Activated CD8-positive, alpha-beta memory T cell treated with anti-CD3 and anti-CD28 coated beads, Interleukin-2, amount 10 ng/mL, durations not matched to agents 7 days and 5 days (primary cell): ENCODE results near the gene HOPX. TPM values are rescaled to one million over a fixed set of nuclear protein-coding genes. Genes with fewer than 3 reads are reported as not detected.
"Not testable (repeated sequence)": the region's sequence is repeated elsewhere in the genome, so short reads cannot be mapped to it uniquely, and the experiment has no call there.

Experiments
- ATAC-seq: fragments of 150-1000 bp; cut with Tn5 transposase; one replicate; pipeline ENCODE4 v1.10.0; 2021; ENCODE audit warnings: moderate library complexity
- CTCF ChIA-PET: fragments of 350-600 bp; sonication (Branson Sonifier 250); formaldehyde crosslinking; loops from one replicate; lab custom pipeline; 2021; ENCODE audit warnings: antibody characterized with exemption; lab: Charles Lee
- DNase-seq: peaks from one replicate; pipeline ENCODE4 v3.0.0-alpha.2; 2020
- H3K27ac Mint-ChIP-seq: one replicate; pipeline ENCODE4 v1.8.0; 2021; ENCODE audit warnings: mild to moderate bottlenecking, mixed read lengths
- H3K27me3 Mint-ChIP-seq: one replicate; pipeline ENCODE4 v1.8.0; 2021; ENCODE audit warnings: mixed read lengths
- H3K36me3 Mint-ChIP-seq: one replicate; pipeline ENCODE4 v1.8.0; 2021; ENCODE audit warnings: mild to moderate bottlenecking, mixed read lengths
- H3K4me1 Mint-ChIP-seq: one replicate; pipeline ENCODE4 v1.8.0; 2021; ENCODE audit warnings: mixed read lengths
- H3K4me3 Mint-ChIP-seq: one replicate; pipeline ENCODE4 v1.8.0; 2021; ENCODE audit warnings: mild to moderate bottlenecking, moderate library complexity, mixed read lengths
- H3K9me3 Mint-ChIP-seq: one replicate; pipeline ENCODE4 v1.8.0; 2022; ENCODE audit warnings: low read depth, mixed read lengths
- total RNA-seq, 2 experiments: library from RNA; stranded (reverse); gene quantifications; one replicate each; pipeline ENCODE4 v1.2.3, GENCODE V29; 2021

Gene HOPX
- total RNA-seq, 2 experiments from 2014 or later, result 177 to 208 TPM

DNA sequence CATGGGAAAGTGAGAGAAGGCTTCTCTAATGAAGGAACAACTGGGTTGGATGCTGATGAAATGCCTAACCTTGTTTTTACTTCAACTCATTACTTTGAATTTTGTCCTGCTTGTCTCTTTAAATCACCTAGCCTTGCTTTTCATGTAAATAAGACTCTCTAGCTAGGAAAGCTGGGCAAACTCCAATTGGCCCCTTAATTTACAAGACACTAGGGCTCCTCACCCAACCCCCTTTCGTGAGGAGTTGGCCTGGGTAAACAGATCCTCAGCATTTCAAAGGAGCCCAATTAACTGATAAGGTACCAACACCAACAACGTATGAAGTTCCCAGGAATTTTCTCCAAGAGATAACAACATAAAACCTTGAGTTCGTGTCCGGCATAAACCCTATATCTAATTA, 75.6 kb downstream of the HOPX start:
- not testable (repeated sequence) for DNase-seq, H3K9me3 Mint-ChIP-seq, H3K36me3 Mint-ChIP-seq, H3K4me1 Mint-ChIP-seq, ATAC-seq, H3K27ac Mint-ChIP-seq, H3K27me3 Mint-ChIP-seq, H3K4me3 Mint-ChIP-seq
- CTCF ChIA-PET, result interaction anchor here (1.1 to 1.5 kb wide), 2 partner anchors 9 to 36 kb away, joined by 3 read pairs; no protein-coding TSS in a partner anchor

DNA sequence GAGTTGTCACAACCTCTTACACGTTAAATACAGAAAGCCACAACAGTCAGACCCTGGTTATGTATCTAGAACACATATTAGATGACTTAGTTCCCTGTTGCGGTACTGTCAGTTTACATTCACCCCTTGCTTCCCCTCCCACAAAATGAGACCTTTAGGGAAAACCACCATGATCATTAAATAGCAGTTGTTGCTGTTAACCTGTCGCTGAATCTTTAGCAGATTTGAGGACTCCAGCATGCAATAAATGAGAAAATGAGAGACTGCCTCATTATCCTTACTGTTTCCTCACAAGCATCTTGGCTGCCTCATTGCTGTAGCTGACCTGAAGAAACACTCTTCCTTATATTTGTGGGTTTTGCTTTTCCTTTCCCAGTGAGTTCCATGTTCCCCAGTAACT, 77.8 kb downstream of the HOPX start:
- Mint-ChIP-seq H3K27ac (no peak overlapping the region), H3K27me3 (no peaks in the 10 kb centered on the region), H3K4me1 (no peaks in the 10 kb centered on the region), H3K9me3 (no peaks in the 10 kb centered on the region), H3K4me3 (no peak overlapping the region), H3K36me3 (no peaks in the 10 kb centered on the region)
- DNase-seq (no peak), ATAC-seq (no peak)
- CTCF ChIA-PET, result interaction anchor here (1.4 kb wide), 1 partner anchor 196 kb away, joined by 3 read pairs; no protein-coding TSS in a partner anchor

Other genes starting within 250 kb of the HOPX start
- gene PPAT, start 245.7 kb downstream of the HOPX start, total RNA-seq, result 10 to 100 TPM; 27.1 to 41.4 TPM
- gene PAICS, start 245.0 kb downstream of the HOPX start, total RNA-seq, result 100 to 1,000 TPM; 130 to 207 TPM
- 100 to 1,000 TPM; 126 to 167 TPM for gene SRP72, start 213.7 kb downstream of the HOPX start, total RNA-seq
- under 1 TPM in 1 of 2 experiments, not detected in 1; 0.55 TPM for gene ARL9, start 175.5 kb downstream of the HOPX start, total RNA-seq
- 1 to 10 TPM; 1.5 to 1.9 TPM for gene SPINK2, start 140.4 kb upstream of the HOPX start, total RNA-seq
- gene REST, start 226.6 kb upstream of the HOPX start, total RNA-seq, result 10 to 100 TPM; 46.5 to 54.0 TPM